HUDEP-2 (cell line): ENCODE measurements around the gene NEURL1B.
"Not testable (repeated sequence)": the region's sequence is repeated elsewhere in the genome, so short reads cannot be mapped to it uniquely, and the experiment has no call there.

Experiments
- DNase-seq, 76 experiments: peaks; one replicate each; lab custom pipeline; 2025; ENCODE audit not compliant: unreplicated experiment in 76 of 76; lab: John Stamatoyannopoulos, UW

Gene NEURL1B

GRCh38 chr5:172674155-172674554 is 33.1 kb downstream of the NEURL1B start:
- DNase-seq: no peak

GRCh38 chr5:172676914-172677475 is 35.9 kb downstream of the NEURL1B start:
- DNase-seq: no peak

GRCh38 chr5:172678362-172678874 is 37.4 kb downstream of the NEURL1B start:
- DNase-seq: not testable (repeated sequence)

- DNase-seq: peak in 1 of 76 experiments; percentile 22
These were observed 37.8 kb downstream of the NEURL1B start for GRCh38 chr5:172678902-172679301.

GRCh38 chr5:172679628-172680212 is 38.7 kb downstream of the NEURL1B start:
- no peak for DNase-seq

GRCh38 chr5:172680921-172681320 is 39.9 kb downstream of the NEURL1B start:
- peak in 2 of 76 experiments; percentile 7 to 13 for DNase-seq

GRCh38 chr5:172681421-172681820 is 40.4 kb downstream of the NEURL1B start:
- DNase-seq: no peak

- DNase-seq: no peak
These were observed 42.2 kb downstream of the NEURL1B start for GRCh38 chr5:172683264-172683644.

GRCh38 chr5:172683645-172684471 is 42.8 kb downstream of the NEURL1B start:
- no peak for DNase-seq

- no peak for DNase-seq
These were observed 44.0 kb downstream of the NEURL1B start for GRCh38 chr5:172685091-172685490.

GRCh38 chr5:172686111-172686510 is 45.0 kb downstream of the NEURL1B start:
- no peak for DNase-seq

- DNase-seq: no peak
These were observed 45.7 kb downstream of the NEURL1B start for GRCh38 chr5:172686539-172687390.

GRCh38 chr5:172687940-172688339 is 46.9 kb downstream of the NEURL1B start:
- no peak for DNase-seq

GRCh38 chr5:172688349-172689217 is 47.5 kb downstream of the NEURL1B start:
- peak in 1 of 76 experiments; percentile 8 for DNase-seq

GRCh38 chr5:172689218-172689572 is 48.1 kb downstream of the NEURL1B start:
- DNase-seq: no peak

GRCh38 chr5:172689801-172690200 is 48.7 kb downstream of the NEURL1B start:
- DNase-seq: no peak

- DNase-seq: no peak
These were observed 49.4 kb downstream of the NEURL1B start for GRCh38 chr5:172690258-172691075.

GRCh38 chr5:172691886-172692285 is 50.8 kb downstream of the NEURL1B start:
- no peak for DNase-seq

GRCh38 chr5:172692451-172692850 is 51.4 kb downstream of the NEURL1B start:
- DNase-seq: no peak
